Mucosa of descending colon (tissue), 3 donors: Measurements from ENCODE around the gene SLC35F2. TPM values are rescaled to one million over a fixed set of nuclear protein-coding genes. Genes with fewer than 3 reads are reported as not detected.
"Not testable (repeated sequence)": the region's sequence is repeated elsewhere in the genome, so short reads cannot be mapped to it uniquely, and the experiment has no call there.

ENCODE experiments used
- ATAC-seq: fragments of 200-7000 bp; cut with Tn5 transposase; one replicate; pipeline ENCODE4 v1.9.1; 2020; ENCODE audit warnings: mild to moderate bottlenecking, moderate library complexity
- DNase-seq, 3 donors: peaks; one replicate each; pipeline ENCODE4 v3.0.0-alpha.2; 2020
- H3K36me3 ChIP-seq: fragments of 200-600 bp; one replicate; pipeline ENCODE4 v1.8.0; 2021; ENCODE audit warnings: low read depth, mild to moderate bottlenecking
- H3K4me1 ChIP-seq: fragments of 200-600 bp; one replicate; pipeline ENCODE4 v1.8.0; 2021; ENCODE audit warnings: low read depth, mild to moderate bottlenecking
- H3K4me3 ChIP-seq: fragments of 200-600 bp; one replicate; pipeline ENCODE4 v1.8.0; 2021; ENCODE audit warnings: mild to moderate bottlenecking
- H3K9me3 ChIP-seq: fragments of 200-600 bp; one replicate; pipeline ENCODE4 v1.8.0; 2021; ENCODE audit warnings: mild to moderate bottlenecking
- intact Hi-C, 2 donors: fragments of 100-400 bp; cut with DNase I in 1 of 2; cut with micrococcal nuclease in 1 of 2; formaldehyde crosslinking; loops; one replicate each; pipeline versions ENCODE4 v1.11.0 to v1.11.1; 2022; cut with DNase I, micrococcal nuclease
- long read RNA-seq, 2 donors: library from polyadenylated mRNA; unstranded; transcript quantifications; one replicate each; pipeline ENCODE4 v2.0.0, GENCODE V29; 2019 to 2021
- total RNA-seq, 3 donors: library from RNA; stranded (reverse); fragmentation: NEBNext Ultra II Directional in 2 of 3; extraction: Animal tissue kit (Norgen Biotek cat#: 25700) in 2 of 3; gene quantifications; one replicate each; pipeline versions ENCODE4 v1.2.1 to v1.2.4, GENCODE V29; 2021 to 2023
- TF ChIP-seq, protein P1 (sequence below): fragments of 200-600 bp; IDR thresholded peaks from one replicate; pipeline ENCODE4 v1.8.0; 2022; ENCODE audit warnings: antibody characterized with exemption, mild to moderate bottlenecking
- donor health status: DM: no; HTN: no; CAD: no; lungs with moderate emphysema.
- donor health status: DM: no; HTN: no; CAD: no.
- donor health status: DM: no; HTN: yes; CAD: no.

Gene SLC35F2, protein sequence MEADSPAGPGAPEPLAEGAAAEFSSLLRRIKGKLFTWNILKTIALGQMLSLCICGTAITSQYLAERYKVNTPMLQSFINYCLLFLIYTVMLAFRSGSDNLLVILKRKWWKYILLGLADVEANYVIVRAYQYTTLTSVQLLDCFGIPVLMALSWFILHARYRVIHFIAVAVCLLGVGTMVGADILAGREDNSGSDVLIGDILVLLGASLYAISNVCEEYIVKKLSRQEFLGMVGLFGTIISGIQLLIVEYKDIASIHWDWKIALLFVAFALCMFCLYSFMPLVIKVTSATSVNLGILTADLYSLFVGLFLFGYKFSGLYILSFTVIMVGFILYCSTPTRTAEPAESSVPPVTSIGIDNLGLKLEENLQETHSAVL
- total RNA-seq, result 10 to 100 TPM; 13.2 to 32.7 (median 31.6) TPM
- long read RNA-seq, donor 1, transcript SLC35F2-204 (8 exons, 3,170 nt), result major isoform, 13 of 16 reads
- long read RNA-seq, donor 1, partial matches to known transcripts, result 1 of 16 reads
- long read RNA-seq, donor 1, other reads (novel, unspliced or antisense), result 2 of 16 reads
- long read RNA-seq, donor 2, transcript SLC35F2-204 (8 exons, 3,170 nt), result major isoform, 17 of 32 reads
- long read RNA-seq, donor 2, partial matches to known transcripts, result 3 of 32 reads
- long read RNA-seq, donor 2, other reads (novel, unspliced or antisense), result 12 of 32 reads

DNA sequence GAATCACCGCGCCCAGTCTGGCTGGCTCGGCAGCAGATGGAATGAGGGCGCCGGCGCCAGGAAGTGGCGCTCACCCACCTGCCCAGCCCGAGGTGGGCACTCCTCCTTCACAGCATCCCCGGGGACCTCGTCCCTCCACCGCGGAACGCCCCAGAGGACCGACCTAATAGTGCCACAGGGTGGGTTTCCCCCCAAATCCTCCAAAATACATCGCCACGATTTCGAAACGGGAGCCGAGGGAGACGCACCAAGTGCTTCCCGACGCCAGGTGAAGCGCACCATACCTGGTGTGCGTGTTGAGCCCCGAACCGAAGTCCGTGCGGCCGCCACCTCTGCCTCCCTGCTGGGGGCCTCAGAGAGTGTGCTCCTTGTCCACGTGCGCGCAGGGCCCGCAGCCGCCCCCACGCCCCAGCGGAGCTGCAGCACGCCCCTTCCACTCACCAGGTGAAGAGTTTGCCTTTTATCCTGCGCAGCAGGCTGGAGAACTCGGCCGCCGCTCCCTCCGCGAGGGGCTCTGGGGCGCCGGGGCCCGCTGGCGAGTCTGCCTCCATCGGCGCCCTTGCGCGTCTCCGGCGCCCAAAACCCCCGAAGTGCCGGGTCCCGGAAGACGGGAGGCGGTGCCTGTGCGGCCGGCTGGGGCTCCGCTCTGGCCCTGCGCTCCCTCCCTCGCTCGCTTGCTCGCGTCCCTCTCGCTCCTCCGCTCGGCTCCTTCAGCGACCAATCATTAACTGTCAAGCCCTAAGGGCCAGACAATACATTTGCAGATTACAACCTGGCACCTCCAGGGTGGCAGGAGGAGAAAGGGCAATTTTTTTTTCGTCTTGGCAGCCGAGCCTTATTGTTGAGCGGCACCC, at the start of gene SLC35F2:
Gene SLC35F2, minus strand, starts transcription at position 571 of the 854 bp plus-strand sequence. Its CDS starts 20 bp downstream, at position 551.
- intact Hi-C loops, result no loop called here
- Histone ChIP-seq H3K4me3 (peak within 1 kb of the TSS; percentile 61), H3K36me3 (no peaks in the 10 kb centered on the region), H3K4me1 (no peaks in the 10 kb centered on the region), H3K9me3 (no peaks in the 10 kb centered on the region)
- TF ChIP-seq, protein P1, sequence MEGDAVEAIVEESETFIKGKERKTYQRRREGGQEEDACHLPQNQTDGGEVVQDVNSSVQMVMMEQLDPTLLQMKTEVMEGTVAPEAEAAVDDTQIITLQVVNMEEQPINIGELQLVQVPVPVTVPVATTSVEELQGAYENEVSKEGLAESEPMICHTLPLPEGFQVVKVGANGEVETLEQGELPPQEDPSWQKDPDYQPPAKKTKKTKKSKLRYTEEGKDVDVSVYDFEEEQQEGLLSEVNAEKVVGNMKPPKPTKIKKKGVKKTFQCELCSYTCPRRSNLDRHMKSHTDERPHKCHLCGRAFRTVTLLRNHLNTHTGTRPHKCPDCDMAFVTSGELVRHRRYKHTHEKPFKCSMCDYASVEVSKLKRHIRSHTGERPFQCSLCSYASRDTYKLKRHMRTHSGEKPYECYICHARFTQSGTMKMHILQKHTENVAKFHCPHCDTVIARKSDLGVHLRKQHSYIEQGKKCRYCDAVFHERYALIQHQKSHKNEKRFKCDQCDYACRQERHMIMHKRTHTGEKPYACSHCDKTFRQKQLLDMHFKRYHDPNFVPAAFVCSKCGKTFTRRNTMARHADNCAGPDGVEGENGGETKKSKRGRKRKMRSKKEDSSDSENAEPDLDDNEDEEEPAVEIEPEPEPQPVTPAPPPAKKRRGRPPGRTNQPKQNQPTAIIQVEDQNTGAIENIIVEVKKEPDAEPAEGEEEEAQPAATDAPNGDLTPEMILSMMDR, result no peak
- ATAC-seq (peak; percentile 90), DNase-seq (peak; percentile 78 to 86 (median 85))

DNA sequence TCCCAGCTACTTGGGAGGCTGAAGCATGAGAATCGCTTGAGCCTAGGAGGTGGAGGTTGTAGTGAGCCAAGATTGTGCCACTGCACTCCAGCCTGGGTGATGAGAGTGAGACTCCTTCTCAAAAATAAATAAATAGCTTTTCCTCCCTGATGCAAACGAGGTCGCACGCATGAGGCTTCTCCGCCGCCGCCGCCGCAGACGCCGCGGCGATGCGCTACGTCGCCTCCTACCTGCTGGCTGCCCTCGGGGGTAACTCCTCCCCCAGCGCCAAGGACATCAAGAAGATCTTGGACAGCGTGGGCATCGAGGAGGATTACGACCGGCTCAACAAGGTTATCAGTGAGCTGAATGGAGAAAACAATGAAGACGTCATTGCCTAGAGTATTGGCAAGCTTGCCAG, 49.6 kb upstream of the SLC35F2 start:
- no peaks in the 10 kb centered on the region for H3K4me1 ChIP-seq
- H3K36me3 ChIP-seq, result no peaks in the 10 kb centered on the region
- no peaks in the 10 kb centered on the region for H3K9me3 ChIP-seq
- intact Hi-C loops, result no loop called here
- TF ChIP-seq, protein P1, result no peak
- DNase-seq (no peak), ATAC-seq (no peak)
- no peak overlapping the region for H3K4me3 ChIP-seq

DNA sequence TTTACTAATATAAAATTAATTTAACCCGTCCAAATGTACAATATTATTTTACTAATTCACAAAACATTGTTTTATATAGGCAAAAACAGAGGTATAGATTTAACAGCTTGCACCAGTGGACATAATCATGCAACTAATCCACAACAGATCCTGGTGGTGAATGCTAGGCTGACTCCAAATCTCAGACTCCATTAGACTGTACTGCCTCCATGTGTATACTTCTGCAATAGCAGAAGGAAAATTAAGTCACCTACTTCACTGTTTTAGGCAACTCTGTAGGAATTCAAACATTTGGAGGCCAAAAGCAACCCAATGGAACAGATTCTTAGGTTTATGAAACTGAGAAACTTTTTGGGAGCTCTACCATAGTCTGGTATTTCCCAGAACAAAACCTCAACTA, 39.7 kb upstream of the SLC35F2 start:
- ATAC-seq, result peak; percentile 66
- Histone ChIP-seq H3K4me1 (no peaks in the 10 kb centered on the region), H3K4me3 (no peak overlapping the region), H3K36me3 (no peaks in the 10 kb centered on the region), H3K9me3 (no peaks in the 10 kb centered on the region)
- intact Hi-C loops, result no loop called here
- no peak for DNase-seq
- TF ChIP-seq, protein P1, result no peak

DNA sequence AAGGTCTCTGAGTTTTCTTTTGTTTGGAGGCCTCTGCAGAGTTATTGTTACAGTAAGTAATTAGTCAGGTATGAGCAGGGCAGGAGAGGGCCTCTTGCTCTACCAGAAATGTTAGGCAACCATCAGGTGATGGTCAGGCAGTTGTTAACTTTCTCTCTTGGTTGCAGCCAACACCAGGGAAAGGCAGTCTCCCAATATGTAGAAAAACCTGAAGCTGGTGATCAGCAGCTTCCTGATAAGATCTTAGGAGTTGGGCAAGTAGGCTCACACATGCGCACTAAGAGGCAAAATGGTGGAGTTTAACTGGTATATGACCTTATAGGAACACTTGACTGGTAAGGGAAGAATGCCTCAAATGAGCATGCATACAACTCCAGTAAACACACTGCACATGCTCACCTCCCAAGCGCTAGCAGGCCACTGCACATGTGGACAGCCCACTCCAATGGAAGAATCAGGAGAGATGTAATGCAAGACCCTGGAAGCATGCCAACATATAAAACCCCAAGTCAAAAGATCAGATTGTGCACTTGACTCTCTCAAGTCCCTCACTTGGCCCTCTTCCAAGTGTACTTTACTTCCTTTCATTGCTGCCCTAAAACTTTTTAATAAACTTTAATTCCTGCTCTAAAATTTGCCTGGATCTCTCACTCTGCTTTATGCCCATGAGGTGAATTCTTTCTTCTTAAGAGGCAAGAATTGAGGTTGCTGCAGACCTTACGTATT, 23.7 kb upstream of the SLC35F2 start:
- no peak for ATAC-seq

DNA sequence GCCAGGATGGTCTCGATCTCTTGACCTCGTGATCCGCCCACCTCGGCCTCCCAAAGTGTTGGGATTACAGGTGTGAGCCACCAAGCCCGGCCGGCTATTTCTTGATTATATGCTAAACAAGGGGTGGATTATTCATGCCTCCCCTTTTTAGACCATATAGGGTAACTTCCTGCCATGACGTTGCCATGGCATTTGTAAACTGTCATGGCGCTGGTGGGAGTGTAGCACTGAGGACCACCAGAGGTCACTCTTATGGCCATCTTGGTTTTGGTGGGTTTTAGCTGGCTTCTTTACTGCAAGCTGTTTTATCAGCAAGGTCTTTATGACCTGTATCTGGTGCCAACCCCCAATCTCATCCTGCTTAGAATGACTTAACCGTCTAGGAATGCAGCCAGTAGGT, 22.9 kb upstream of the SLC35F2 start:
- not testable (repeated sequence) for H3K9me3 ChIP-seq

More for the DNA sequence above, 23.7 kb upstream of the SLC35F2 start:
- DNase-seq, result no peak
- TF ChIP-seq, protein P1, result no peak
- no peak overlapping the region for H3K4me3 ChIP-seq
- H3K36me3 ChIP-seq, result no peaks in the 10 kb centered on the region
- no peaks in the 10 kb centered on the region for H3K9me3 ChIP-seq
- intact Hi-C loops, result no loop called here
- no peaks in the 10 kb centered on the region for H3K4me1 ChIP-seq

More for the DNA sequence above, 22.9 kb upstream of the SLC35F2 start:
- ATAC-seq, H3K4me3 ChIP-seq, DNase-seq, intact Hi-C loops, H3K4me1 ChIP-seq, H3K36me3 ChIP-seq: not testable (repeated sequence)
